Effector memory CD4-positive, alpha-beta T cell (primary cell): ENCODE data around the gene PSD4.

Experiments used
- DNase-seq, 3 donors: peaks; one replicate each; pipeline ENCODE4 v3.0.0-alpha.2; 2020
- H3K27ac ChIP-seq: 2 replicates; pipeline ENCODE4 v1.7.0; 2013; ENCODE audit warnings: mild to moderate bottlenecking, low read length, moderate library complexity; ENCODE audit not compliant: insufficient read depth, poor library complexity, severe bottlenecking
- H3K27me3 ChIP-seq: replicated peaks from 2 replicates; pipeline ENCODE4 v1.7.0; 2013; ENCODE audit warnings: mild to moderate bottlenecking, low read length; ENCODE audit not compliant: insufficient read depth, control insufficient read depth, poor library complexity, severe bottlenecking
- H3K36me3 ChIP-seq: 2 replicates; pipeline ENCODE4 v1.7.0; 2013; ENCODE audit warnings: mild to moderate bottlenecking, low read length, moderate library complexity; ENCODE audit not compliant: control insufficient read depth, insufficient read depth
- H3K4me1 ChIP-seq: 2 replicates; pipeline ENCODE4 v1.7.0; 2013; ENCODE audit warnings: low read length, mild to moderate bottlenecking; ENCODE audit not compliant: control insufficient read depth, insufficient read depth, poor library complexity, severe bottlenecking
- H3K4me3 ChIP-seq: 2 replicates; pipeline ENCODE4 v1.7.0; 2013; ENCODE audit warnings: low read length, low read depth, mild to moderate bottlenecking; ENCODE audit not compliant: insufficient read depth, poor library complexity, severe bottlenecking
- H3K9me3 ChIP-seq: 2 replicates; pipeline ENCODE4 v1.7.0; 2013; ENCODE audit warnings: mild to moderate bottlenecking, low read length, moderate library complexity; ENCODE audit not compliant: control insufficient read depth

PSD4 gene

DNA sequence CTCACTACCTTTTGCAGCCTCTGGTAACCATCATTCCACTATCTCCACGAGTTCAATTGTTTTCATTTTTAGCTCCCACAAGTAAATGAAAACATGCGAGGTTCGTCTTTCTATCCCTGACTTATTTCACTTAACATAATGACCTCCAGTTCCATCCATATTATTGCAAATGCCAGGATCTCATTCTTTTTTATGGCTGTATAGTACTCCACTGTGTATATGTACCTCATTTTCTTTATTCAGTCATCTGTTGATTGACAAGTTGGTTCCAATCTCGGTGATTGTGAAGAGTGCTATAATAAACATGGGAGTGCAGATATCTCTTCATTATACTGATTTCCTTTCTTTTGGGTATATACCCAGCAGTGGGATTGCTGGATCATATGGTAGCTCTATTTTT lies 29.5 kb upstream of the PSD4 start:
- no peak for DNase-seq
- Histone ChIP-seq H3K4me3 (no peak overlapping the region), H3K27ac (no peak overlapping the region), H3K4me1 (no peaks in the 10 kb centered on the region), H3K36me3 (no peaks in the 10 kb centered on the region), H3K27me3 (no peaks in the 10 kb centered on the region), H3K9me3 (no peaks in the 10 kb centered on the region)

- Histone ChIP-seq H3K27ac (no peak overlapping the region), H3K9me3 (no peaks in the 10 kb centered on the region), H3K4me3 (no peak overlapping the region), H3K36me3 (no peaks in the 10 kb centered on the region), H3K4me1 (no peaks in the 10 kb centered on the region), H3K27me3 (no peaks in the 10 kb centered on the region)
- DNase-seq = no peak
Observed at GRCh38 chr2:113148606-113149552, 24.9 kb upstream of the PSD4 start.

DNA sequence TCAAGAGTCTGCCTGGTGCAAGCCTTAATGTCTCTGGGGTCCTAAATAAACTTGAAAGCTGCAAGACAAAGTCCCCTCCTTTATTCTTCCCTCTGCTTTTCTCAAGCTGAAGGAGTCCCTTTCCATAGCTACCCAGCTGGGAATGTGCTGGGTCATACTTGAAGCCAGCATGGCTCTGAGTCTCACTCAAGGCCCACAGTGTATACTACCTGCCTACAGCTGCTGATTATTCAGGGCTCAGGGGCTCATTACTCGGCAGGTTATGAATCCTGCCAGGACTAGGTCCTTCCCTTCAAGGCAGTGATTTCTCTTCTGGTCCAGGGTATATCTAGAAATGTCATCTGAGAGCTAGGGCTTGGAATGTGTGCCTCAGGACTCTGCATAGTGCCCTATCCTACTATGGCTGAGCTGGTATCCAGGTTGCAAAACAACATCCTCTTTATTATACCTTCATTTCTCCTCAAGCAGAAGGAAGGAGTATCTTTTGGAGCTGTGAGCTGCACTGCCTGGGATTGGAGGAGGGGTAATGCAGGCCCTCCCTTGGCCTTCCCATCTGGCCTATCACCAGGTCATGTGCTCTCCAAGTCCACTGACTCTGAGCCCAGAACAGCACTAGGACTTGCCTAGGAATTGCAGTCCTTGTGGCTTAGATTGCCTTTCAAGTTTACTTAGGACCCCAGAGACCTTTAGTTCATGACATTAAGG lies 24.1 kb upstream of the PSD4 start:
- Histone ChIP-seq H3K4me1 (no peaks in the 10 kb centered on the region), H3K4me3 (no peak overlapping the region), H3K9me3 (no peaks in the 10 kb centered on the region), H3K27me3 (no peaks in the 10 kb centered on the region), H3K36me3 (no peaks in the 10 kb centered on the region), H3K27ac (no peak overlapping the region)
- DNase-seq = no peak

GRCh38 chr2:113150258-113150601 lies 23.5 kb upstream of the PSD4 start:
- no peaks in the 10 kb centered on the region for H3K27me3 ChIP-seq
- H3K4me3 ChIP-seq = no peak overlapping the region
- no peak overlapping the region for H3K27ac ChIP-seq
- H3K9me3 ChIP-seq = no peaks in the 10 kb centered on the region
- no peak for DNase-seq
- no peaks in the 10 kb centered on the region for H3K36me3 ChIP-seq
- H3K4me1 ChIP-seq = no peaks in the 10 kb centered on the region

DNA sequence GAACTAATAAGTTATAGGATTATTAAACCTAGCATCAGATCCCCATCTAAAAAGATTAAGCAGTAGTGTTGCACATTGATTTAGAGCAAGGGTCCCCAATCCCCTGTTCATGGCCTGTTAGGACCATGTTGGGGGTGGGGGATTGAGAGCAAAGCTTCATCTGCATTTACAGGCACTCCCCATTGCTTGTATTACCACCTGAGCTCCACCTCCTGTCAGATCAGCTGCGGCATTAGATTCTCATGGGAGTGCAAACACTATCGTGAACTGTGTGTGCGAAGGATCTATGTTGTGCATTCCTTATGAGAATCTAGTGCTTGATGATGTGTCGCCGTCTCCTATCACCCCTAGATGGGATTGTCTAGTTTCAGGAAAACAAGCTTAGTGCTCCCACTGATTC lies 18.4 kb upstream of the PSD4 start:
- H3K36me3 ChIP-seq = no peaks in the 10 kb centered on the region
- H3K9me3 ChIP-seq = no peaks in the 10 kb centered on the region

DNA sequence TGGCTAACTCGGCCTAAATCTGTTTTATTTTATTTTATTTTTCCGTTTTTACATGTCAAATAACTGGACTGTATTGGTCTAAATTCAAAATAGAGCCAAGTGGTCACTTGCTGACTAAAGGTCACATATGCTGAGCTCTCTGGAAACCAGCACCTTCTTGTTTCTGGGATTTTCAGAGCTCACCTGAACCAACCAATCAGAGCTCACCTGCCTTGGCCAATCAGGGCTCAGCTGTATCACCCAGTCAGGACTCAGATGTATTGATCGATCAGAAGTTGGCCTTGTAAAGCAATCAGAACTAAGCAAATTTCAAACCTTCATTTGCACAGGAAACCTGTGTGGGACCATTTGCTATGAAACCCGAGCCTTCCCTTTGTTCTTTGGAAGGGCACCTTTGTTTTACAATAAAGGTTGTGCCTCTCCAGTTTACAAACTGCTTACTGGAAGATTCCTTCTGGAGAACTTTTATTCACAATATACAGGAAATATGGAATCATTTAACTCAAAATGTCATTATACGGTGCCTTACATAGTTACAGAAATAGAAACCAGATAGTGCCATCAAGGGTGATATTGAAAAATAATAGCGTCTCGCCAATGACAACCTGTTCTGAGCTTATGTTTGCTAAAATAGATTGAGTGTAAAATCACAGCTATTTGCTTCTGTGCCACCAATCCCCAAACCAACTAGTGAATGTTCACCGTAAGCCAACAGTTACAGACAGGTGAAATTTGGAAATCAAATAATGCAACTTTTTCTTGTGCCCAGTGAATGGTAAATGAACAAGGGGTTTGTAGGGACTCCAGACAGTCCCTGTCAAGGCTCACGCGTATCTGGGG lies 17.3 kb upstream of the PSD4 start:
- no peak for DNase-seq
- Histone ChIP-seq H3K36me3 (no peaks in the 10 kb centered on the region), H3K27ac (peak overlapping the region; percentile 23), H3K27me3 (no peaks in the 10 kb centered on the region), H3K4me3 (peak overlapping the region; percentile 47), H3K4me1 (peaks cover 15% of the 10 kb centered on the region), H3K9me3 (no peaks in the 10 kb centered on the region)

More for the DNA sequence above, 18.4 kb upstream of the PSD4 start:
- Histone ChIP-seq H3K27me3 (no peaks in the 10 kb centered on the region), H3K4me1 (peaks cover 15% of the 10 kb centered on the region), H3K27ac (no peak overlapping the region), H3K4me3 (no peak overlapping the region)
- DNase-seq = no peak

DNA sequence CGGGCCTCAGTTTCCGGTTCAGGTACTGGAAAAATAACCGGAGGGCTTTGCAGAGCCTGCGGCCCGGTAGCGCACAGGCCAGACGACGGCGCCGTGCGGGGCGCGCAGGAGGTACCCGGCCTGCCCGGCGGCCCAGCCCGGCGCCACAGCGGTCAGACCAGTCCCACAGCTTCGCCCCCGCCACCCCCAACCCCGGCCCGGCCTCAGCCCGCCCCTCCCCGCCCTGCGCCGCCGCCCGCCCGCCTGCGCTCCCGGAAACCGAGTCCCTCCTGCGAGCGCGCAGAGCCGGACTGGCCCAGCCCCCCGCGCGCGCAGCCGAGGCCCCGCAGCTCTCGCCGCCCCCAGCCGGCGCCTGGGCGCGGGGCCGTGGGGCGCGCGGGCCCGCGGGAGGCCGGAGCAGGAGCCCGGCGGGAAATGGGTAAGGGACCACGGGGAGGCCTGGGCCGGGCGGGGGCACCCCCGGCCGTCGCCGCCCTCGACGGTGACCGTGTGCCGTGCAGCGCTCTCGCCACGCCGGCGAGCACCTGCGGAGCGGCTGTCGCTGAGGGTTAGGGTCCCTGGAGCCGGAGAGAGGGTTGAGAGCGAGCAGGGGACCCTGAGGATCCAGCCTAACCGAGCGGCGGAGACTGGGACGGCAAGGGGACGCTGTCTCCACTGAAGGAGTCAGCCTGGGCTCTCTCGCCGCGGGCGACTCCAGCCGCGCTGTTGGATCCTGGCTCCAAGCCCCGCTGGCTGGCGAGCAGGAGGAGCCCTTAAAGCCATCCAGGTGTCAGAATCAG lies 16.5 kb upstream of the PSD4 start:
- no peak for DNase-seq
- H3K27ac ChIP-seq = peak overlapping the region; percentile 48
- no peaks in the 10 kb centered on the region for H3K36me3 ChIP-seq
- H3K9me3 ChIP-seq = no peaks in the 10 kb centered on the region
- H3K4me1 ChIP-seq = peaks cover 15% of the 10 kb centered on the region
- no peaks in the 10 kb centered on the region for H3K27me3 ChIP-seq
- H3K4me3 ChIP-seq = peak overlapping the region; percentile 78

DNA sequence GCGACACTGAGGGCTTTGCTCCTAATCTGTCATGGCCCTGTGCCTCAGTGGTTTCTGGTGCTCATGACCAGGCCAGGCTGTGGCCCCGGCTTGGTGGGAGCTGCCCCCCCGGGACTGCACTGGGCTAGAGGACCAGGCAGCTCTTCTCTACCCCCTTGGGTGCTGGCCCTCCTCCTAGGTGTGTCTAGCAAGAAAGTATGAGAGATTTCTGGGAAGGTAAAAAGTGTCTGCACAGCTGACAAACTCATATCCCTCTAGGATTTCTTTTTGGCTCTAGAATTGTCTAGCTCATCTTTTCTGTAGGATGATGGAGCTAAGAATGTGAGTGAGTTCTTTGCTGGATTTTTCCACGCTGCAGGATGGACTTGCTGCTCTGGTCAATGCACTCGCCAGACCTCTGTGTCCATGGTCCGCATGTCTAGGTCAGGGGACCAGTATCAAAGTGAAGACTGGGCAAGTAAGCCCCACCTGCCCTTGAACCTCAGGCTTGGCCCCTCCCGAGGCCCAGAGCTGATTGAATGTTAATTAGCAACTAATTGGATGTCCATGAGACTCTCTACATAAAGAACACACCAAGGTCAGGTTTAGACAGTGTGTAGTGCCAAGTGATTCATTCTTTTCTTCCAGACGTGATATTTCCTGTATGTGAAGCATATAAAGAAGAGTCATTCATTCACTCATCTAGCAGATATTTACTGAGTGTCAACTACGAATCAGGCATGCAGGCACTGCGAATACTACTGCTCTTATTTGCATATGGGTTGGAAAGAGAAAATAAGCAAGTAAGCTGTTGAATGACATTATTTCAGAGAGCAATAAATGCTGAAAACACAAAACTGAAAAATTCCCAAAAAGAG lies 15.6 kb upstream of the PSD4 start:
- H3K27ac ChIP-seq = peak overlapping the region; percentile 48
- no peak for DNase-seq
- peak overlapping the region; percentile 78 for H3K4me3 ChIP-seq
- H3K27me3 ChIP-seq = no peaks in the 10 kb centered on the region
- H3K9me3 ChIP-seq = no peaks in the 10 kb centered on the region
- peaks cover 23% of the 10 kb centered on the region for H3K4me1 ChIP-seq
- no peaks in the 10 kb centered on the region for H3K36me3 ChIP-seq
